A549 (cell line): Measurements from ENCODE around the gene R3HDML.

Experiments
- CHD2 ChIP-seq: fragments of 150-350 bp; IDR thresholded peaks from 2 replicates; pipeline ENCODE4 v1.6.1; 2014; ENCODE audit warnings: low read length; ENCODE audit not compliant: partially characterized antibody
- CTCF ChIP-seq: fragments of >200 bp; sonication (Bioruptor Twin); formaldehyde crosslinking; IDR thresholded peaks from 3 replicates; pipeline ENCODE4 v1.5.1; 2016
- JUNB ChIP-seq: fragments of >200 bp; sonication (Bioruptor Twin); formaldehyde crosslinking; IDR thresholded peaks from 2 replicates; pipeline ENCODE4 v1.6.1; 2016
- NPAS2 ChIP-seq: fragments of 250-450 bp; sonication (Bioruptor Pico); IDR thresholded peaks from 2 replicates; pipeline ENCODE4 v1.8.0; 2022; ENCODE audit warnings: mild to moderate bottlenecking, moderate library complexity, borderline replicate concordance
- PBX3 ChIP-seq: IDR thresholded peaks from 2 replicates; pipeline ENCODE4 v1.6.1; 2012
- POLR2A ChIP-seq: IDR thresholded peaks from 2 replicates; pipeline ENCODE4 v1.6.1; 2012; ENCODE audit warnings: mild to moderate bottlenecking, low read length
- RCOR1 ChIP-seq: fragments of 150-350 bp; IDR thresholded peaks from 2 replicates; pipeline ENCODE4 v1.6.1; 2014; ENCODE audit warnings: antibody characterized with exemption, low read length, low read depth
- REST ChIP-seq: fragments of 200-600 bp; sonication (generic); IDR thresholded peaks from 2 replicates; pipeline ENCODE4 v1.6.1; 2016; ENCODE audit warnings: antibody characterized with exemption, mild to moderate bottlenecking, moderate library complexity
- SREBF2 ChIP-seq: fragments of 450-650 bp; IDR thresholded peaks from 2 replicates; pipeline ENCODE4 v1.6.1; 2014; ENCODE audit warnings: mild to moderate bottlenecking, moderate library complexity
- TP53 ChIP-seq: fragments of 250-450 bp; sonication (Bioruptor Pico); IDR thresholded peaks from 2 replicates; pipeline ENCODE4 v1.5.0; 2021; ENCODE audit warnings: mild to moderate bottlenecking, moderate library complexity
- USF2 ChIP-seq: fragments of 450-650 bp; IDR thresholded peaks from 2 replicates; pipeline ENCODE4 v1.6.1; 2014; ENCODE audit warnings: antibody characterized with exemption
- ZFP36 ChIP-seq: fragments of 450-650 bp; IDR thresholded peaks from 2 replicates; pipeline ENCODE4 v1.6.1; 2014; ENCODE audit warnings: borderline replicate concordance; ENCODE audit not compliant: partially characterized antibody

GRCh38 chr20:44355498-44356352, 18.9 kb downstream of the R3HDML start, which contains the start of gene HNF4A:
- no peak for TF ChIP-seq SREBF2
- TF ChIP-seq ZFP36 = no peak
- TF ChIP-seq CTCF = no peak
- no peak for TF ChIP-seq TP53 (CRISPR knock-in tag)
- TF ChIP-seq JUNB = no peak
- no peak for TF ChIP-seq REST
- no peak for TF ChIP-seq NPAS2
- TF ChIP-seq POLR2A = peak; percentile 29
- TF ChIP-seq RCOR1 = no peak
- no peak for TF ChIP-seq PBX3
- no peak for TF ChIP-seq CHD2
- TF ChIP-seq USF2 = no peak
